DMS79 treated with DMSO at 0.1 percent for 48 hours (cell line): ENCODE measurements around the gene C1QTNF12.

Experiments used
- DNase-seq: peaks from one replicate; lab custom pipeline; 2025; lab: John Stamatoyannopoulos, UW

C1QTNF12 gene

DNA sequence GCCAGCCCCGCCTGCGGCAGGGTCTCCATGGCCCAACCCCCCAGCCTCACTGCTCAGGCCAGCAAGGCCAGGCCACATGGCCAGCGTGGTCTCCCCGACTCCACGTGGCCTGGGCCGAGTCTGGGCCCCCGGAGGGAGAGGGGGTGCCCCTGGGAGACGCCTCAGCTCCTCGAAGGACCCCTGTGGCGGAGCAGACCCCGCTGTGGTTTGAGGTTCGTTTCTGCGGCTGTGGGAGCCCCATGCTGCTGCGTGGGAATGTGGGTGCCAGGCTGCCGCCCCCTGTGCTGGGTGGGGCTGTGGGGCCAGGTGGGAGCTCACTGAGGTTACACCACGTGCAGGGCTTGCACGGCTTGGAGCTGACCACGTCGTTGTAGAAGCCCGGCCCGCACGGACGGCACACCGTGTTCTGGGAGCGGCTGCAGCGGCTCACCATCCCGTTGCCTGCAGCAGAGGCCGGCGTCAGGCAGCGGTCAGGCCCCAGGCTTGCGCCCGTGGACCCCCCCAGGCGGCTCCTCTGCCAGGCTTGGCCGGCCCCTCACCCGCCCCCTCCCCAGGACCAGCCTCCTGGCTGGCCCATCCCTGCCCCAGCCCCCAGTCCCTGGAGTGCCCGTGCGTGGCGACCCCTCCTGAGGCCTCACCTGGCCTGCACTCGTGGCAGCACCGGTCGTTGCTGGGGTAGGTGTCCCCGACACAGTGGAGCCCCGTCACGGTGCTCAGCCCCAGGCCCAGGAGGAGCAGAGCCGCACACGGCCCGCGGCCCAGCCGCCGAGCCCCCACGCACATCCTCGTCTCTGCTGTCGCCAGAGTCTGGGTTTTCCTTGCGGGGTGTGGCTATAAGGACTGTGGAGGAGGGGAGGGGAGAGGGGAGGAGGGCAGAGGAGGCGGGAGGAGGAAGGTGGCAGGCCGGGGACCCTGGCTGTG, 32.9 kb downstream of the C1QTNF12 start, which contains the start of gene TNFRSF4:
Gene TNFRSF4, minus strand, starts transcription at position 809 of the 921 bp plus-strand sequence. Its CDS starts 26 bp downstream, at position 783.
- no peak for DNase-seq

DNA sequence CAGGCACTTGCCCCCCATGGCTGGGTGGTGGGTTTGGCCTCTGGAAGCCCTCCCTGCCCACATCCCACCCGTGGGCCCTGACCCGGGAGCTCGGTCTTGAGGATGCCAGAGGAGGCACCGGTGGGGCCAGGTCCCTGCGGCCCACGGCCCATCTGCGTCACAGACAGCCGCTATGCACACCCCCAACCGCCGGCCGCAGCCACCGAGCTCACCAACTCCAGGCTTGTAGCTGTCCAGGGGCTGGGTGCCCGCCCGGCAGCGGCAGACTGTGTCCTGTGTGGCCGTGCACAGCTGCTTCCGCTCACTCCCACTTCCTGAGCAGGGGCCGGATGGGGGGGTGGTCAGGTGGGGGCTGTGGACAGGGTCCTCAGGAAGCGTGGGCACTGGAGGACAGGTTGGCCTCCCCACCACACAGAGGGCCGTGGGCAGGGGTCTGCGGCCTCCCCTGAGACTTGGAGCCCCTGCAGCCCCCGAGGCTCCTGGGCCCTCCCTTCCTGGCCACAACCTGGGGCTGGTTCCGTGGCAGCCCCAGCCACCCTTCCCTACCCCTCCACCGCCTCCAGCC, 33.7 kb downstream of the C1QTNF12 start:
- no peak for DNase-seq

DNA sequence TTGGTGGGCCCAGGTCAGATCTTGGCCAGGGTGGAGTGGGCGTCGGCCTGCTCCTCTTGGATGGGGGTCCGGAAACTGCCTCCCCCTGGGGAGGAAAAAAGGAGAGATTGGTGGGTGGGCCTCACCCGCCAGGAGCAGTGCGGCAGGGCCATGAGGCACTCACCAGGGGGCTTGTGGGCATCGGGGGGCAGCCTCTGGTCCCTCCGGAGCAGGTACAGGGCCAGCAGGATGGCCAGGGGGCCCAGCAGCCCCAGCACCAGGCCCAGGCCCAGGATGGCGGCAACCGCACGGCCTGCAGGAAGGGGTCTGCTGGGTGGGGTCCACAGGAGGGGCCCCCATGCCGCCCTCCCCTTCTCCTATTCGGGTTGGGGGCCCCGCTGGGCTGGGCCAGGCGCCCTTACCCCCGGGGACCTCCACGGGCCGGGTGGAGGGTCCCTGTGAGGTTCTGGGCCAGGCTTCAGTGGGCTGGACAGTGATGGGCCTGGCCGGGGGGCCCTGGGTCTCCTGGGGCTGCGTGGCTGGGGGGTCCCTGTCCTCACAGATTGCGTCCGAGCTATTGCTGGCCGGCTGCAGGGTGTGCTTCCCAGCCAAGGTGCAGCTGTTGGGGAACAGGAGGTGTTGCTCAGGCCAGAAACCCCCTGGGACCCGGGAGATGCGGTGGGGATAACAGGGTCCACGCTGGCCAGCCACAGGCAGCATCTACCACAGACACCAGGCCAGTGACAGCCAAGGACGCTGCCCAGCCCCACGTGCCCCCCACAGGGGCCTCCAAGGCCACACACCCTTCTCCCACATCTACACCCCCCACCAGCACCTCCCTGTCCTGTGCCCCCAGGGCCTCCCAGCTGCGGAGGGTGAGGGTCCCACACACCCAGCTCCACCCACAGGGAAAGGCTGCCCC, 34.7 kb downstream of the C1QTNF12 start:
- DNase-seq, result no peak

DNA sequence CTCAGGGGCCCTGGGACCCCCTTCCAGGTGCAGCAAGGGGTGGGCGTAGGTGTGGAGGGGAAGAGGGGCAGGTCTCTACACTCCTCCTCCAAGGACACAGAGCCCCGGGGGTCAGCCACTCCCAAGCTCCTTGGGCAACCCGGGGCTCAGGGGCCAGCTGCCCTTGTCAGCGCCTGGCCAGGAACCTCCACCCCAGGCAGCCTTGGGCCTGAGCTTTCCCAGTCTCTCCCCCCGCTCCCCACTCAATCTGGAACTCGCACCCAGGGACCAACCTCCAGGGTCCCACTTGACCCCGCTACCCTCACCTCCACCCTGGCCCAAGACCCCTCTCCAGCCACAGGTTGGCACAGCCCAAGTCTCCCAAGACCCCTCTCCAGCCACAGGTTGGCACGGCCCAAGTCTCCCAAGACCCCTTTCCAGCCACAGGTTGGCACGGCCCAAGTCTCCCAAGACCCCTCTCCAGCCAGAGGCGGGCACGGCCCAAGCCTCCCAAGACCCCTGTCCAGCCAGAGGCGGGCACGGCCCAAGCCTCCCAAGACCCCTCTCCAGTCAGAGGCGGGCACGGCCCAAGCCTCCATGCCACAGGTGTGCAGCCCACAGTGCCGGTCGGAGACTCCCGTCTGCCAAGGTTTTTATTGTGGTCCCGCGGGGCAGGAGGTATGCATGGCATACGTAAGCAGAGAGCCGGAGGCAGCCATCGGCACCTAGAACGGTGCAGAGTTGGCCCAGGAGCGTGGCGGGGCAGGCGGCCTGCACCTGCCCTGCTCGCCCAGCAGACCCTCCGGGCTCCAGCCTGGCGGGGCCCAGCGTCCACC, 35.6 kb downstream of the C1QTNF12 start:
- DNase-seq, result no peak

GRCh38 chr1:1208713-1209433, 37.6 kb downstream of the C1QTNF12 start:
- no peak for DNase-seq

- no peak for DNase-seq
Observed at GRCh38 chr1:1207571-1207892, 39.0 kb downstream of the C1QTNF12 start.

GRCh38 chr1:1206966-1207531, 39.5 kb downstream of the C1QTNF12 start:
- no peak for DNase-seq

GRCh38 chr1:1206376-1206965, 40.1 kb downstream of the C1QTNF12 start, which contains the start of gene TNFRSF18:
TNFRSF18 (minus strand) TSS chr1:1206592; CDS start chr1:1206571, 21 bp downstream.
- DNase-seq, result peak; percentile 53

DNA sequence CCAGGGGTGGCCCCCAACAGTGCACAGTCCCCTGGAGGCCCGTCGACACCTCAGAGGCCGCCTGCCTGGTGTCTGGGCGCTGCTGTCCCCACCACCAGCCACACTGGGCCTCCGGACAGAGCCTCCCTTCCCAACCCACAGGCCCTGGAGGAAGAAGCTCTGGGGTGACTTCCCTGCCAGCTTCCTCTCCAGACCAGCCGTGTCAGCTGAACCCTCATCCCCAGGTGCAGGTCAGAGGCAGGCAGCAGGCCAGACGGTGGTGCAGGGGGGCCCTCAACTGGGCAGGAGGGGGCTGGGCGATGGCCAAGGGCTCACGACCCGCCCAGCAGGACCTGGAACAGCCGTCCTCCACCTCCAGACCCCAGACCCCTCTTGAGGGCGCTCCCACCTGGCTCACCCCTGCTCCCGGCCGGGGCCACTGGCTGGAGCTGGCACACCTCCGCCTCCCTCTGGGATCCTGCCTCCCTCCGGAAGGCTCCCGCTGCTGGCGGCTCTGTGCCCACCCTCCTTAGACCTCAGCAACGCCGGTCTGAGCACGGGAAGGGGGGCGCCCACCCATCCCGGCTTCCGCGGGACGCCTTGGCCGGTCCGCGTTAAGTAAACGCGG, 40.6 kb downstream of the C1QTNF12 start:
- DNase-seq, result peak; percentile 21

DNA sequence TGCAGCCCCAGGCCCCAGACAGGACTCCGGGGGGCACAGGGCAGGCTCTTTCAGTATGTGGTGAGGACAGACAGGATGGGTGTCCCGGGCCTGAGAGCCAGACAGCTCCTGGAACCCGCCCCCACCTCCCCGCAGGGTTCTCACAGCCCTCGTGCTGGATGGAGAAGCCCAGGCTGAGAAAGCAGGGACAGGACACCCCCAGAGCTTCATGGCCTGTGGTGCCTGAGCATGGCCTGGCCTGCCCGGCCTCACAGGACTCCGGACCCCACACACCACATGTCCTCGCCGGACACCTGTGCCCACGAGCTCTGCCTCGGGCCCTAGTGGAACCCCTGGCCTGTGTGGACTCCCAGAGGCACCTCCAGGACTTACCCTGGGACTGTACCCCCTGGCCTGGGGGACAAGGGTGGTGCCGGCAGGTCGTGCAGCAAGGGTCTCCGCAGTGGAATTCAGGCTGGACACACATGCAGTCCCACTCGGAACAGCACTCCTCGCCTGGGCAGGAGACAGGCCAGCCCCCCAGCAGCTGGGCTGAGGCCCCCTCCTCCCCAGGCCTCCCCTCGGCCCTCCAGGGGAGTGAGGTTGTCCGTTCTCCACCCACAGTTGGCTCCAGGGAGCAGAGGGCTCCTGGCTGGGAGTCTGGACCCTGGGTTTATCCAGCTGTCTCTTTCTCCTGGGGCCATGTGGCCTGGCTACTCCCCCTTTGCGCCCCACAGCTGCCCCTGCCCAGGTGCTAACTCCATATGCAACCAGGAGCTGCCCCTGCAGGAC, 41.3 kb downstream of the C1QTNF12 start:
- no peak for DNase-seq

DNA sequence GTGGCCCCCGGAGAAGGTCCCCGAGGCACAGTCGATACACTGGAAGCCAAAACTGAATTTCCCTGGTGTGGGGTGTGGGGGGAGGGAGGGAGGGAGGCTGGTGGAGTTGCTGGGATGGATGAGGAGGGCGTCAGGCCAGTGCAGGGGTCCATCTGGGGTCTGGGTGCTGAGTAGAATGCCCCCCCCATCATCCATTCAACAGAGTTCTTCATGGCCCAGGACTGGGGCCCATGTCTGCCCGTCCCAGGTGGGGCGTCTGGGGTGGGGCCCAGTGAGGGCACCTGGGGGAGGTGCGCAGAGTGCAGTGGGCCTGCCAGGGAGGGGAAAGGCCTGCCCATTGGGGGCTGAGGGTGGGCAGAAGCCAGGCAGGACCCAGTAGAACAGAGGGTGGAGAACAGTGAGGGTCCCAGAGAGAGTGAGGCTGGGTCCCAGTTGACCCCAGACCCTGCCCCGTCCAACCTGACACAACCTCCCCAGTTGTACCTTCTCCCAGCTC, 42.0 kb downstream of the C1QTNF12 start:
- no peak for DNase-seq

GRCh38 chr1:1203561-1204424, 42.7 kb downstream of the C1QTNF12 start:
- no peak for DNase-seq

DNA sequence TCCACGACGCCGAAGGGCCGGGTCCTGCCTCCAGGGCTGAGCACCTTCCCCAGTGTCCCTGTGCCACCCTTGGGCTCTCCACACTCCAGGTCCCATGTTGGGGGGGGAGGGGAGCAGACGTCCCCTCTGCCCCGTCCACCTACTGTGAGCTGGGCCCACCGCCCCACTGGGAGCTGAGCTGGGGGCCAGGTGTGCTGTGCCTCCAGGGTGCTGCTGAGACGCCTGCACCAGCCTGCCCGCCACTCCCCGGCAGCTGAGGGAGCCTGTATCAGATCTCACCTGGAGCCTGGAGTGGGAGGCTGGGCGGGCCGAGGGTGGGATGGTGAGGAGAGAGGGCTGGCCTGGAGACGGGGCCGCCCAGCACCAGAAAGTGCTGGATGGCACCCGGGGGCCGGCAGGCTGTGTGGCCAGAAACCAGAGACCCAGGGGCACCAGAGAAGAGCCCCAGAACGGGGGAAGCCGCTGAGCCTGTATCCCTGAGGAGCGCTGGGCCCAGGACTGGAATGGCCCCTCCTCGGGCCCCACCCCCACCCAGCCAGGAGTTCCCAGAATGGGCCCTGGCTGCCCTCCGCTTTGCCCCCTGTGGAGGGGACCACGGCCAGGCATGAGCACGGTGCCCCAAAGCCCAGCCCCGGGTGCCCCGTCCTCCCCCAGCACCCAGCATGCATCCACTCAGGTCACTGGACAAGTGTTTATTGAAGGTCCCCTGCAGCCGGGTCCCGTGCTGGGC, 43.5 kb downstream of the C1QTNF12 start:
- DNase-seq, result no peak

DNA sequence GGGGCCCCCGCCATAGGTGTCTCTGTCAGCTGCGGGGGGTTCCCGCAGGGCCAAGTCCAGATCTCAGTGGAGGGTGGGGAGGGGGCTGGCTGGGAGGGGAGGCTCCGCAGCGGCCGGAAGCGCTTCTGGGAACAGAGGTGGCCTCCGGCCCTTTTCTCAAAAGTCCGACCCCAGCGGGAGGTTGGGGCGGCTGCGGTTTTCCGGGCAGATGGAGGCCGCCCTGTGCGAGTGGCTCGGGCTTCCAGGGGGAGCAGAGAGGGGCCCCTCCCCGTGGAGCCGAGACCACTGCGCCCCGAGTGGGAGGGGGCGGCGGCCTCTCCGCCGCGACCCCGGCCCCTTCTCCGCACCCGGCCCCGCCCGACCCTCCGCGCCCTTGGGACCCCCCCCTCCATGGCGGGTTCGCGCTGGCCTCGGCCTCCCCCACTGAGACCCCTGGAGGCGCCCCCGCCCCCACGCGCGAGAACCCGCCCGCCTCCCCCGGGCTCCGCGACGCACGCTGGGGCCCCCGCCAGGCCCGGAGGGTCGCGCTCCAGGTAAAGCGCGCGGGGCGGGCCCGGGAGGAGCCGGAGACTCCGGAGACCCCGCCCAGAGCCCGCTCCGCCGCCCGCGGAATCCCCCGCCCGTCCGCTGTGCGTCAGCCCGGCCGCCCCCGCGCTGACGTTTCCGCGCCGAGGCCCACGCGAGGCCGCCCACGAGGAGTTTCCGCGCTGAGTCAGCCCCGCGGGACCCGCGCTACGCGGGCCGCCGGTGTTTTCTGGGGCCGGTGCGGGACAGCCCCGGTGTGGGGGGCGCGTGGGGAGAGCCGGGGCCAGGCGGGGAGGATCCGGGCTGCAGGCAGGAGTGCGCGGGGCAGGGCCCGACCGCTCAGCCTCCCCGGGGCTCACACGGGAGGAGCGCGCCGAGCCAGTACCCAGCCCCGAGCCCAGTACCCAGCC, 45.4 kb downstream of the C1QTNF12 start:
- DNase-seq, result peak; percentile 22

DNA sequence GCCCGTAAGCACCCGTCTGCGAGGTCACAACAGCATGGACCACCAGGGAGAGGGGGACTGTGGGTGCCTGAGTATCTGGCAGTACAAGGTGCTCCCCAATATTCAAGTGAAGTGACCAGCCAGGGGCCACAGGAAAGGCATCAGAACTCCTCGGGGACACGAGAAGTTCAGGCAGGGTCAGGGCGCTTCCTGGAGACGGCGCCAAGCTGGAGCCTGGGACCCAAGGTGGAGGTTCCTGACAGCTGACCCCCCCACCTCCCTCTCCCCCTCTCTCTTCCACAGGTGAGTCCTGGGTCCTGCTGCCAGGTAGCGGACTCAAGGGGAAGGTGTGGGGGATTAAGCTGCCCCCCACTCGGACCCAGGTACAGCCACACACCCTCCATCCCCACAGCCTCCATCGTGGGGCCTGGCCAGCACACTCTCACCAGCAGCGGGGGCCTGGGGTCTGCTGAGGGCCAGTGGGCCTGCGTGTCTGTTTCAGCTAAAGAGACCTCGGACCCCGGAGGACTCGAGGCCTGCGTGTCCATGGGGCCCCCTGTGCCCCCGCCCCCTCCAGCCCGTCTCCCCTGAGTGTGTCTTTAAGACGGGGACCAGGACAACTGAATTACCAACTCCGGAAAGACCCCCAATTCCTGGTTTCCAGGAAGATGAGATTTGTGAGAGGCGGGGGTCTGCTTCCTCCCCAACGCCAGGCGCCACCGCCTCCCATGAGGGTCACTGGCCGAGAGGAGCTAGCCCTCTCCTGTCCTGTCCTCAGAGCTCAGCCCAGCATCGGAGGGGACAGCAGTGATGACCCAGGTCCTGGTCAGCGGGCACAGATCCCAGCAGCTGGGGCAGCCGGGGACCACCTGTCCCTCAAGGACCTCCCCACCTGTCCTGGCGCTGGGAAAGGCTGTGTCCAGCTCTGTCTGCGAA, 46.3 kb downstream of the C1QTNF12 start:
- DNase-seq, result no peak
